Activated CD8-positive, alpha-beta memory T cell treated with anti-CD3 and anti-CD28 coated beads, Interleukin-2, amount 50 U/mL, for 24 hours (primary cell): ENCODE measurements around the gene TBC1D16.

Source experiments
- DNase-seq: peaks from one replicate; pipeline ENCODE4 v3.0.0-alpha.2; 2020; ENCODE audit errors: extremely low read depth

Gene TBC1D16

GRCh38 chr17:79926605-79927135, 109.0 kb downstream of the TBC1D16 start:
- DNase-seq = no peak

- no peak for DNase-seq
These were observed 109.5 kb downstream of the TBC1D16 start for GRCh38 chr17:79926142-79926604.

- no peak for DNase-seq
These were observed 110.3 kb downstream of the TBC1D16 start for GRCh38 chr17:79925242-79925957.

GRCh38 chr17:79924639-79924976, 111.1 kb downstream of the TBC1D16 start:
- DNase-seq = no peak

- no peak for DNase-seq
These were observed 111.6 kb downstream of the TBC1D16 start for GRCh38 chr17:79923974-79924638.

GRCh38 chr17:79922798-79923197, 112.9 kb downstream of the TBC1D16 start:
- DNase-seq = no peak

- DNase-seq = no peak
These were observed 113.5 kb downstream of the TBC1D16 start for GRCh38 chr17:79922116-79922601.

- no peak for DNase-seq
These were observed 114.1 kb downstream of the TBC1D16 start for GRCh38 chr17:79921411-79922115.

GRCh38 chr17:79920751-79921410, 114.8 kb downstream of the TBC1D16 start:
- DNase-seq = no peak

GRCh38 chr17:79919862-79920720, 115.6 kb downstream of the TBC1D16 start:
- DNase-seq = no peak

GRCh38 chr17:79919164-79919585, 116.5 kb downstream of the TBC1D16 start:
- no peak for DNase-seq

- DNase-seq = no peak
These were observed 117.0 kb downstream of the TBC1D16 start for GRCh38 chr17:79918581-79919163.

- DNase-seq = no peak
These were observed 117.7 kb downstream of the TBC1D16 start for GRCh38 chr17:79917902-79918484.

GRCh38 chr17:79916991-79917901, 118.4 kb downstream of the TBC1D16 start:
- DNase-seq = no peak

- no peak for DNase-seq
These were observed 119.2 kb downstream of the TBC1D16 start for GRCh38 chr17:79916506-79916905.

GRCh38 chr17:79915850-79916430, 119.7 kb downstream of the TBC1D16 start:
- no peak for DNase-seq

- no peak for DNase-seq
These were observed 120.6 kb downstream of the TBC1D16 start for GRCh38 chr17:79914813-79915740.
